Endometrium (tissue), 2 donors: ENCODE results near the gene ARID2.

Experiments used
- FAIRE-seq: peaks from 2 replicates; lab custom pipeline; 2012; peaks lifted over from hg19 to GRCh38; lab: Jason Lieb, UNC
- donor health status: control.
- donor health status: control.

ARID2 gene

DNA sequence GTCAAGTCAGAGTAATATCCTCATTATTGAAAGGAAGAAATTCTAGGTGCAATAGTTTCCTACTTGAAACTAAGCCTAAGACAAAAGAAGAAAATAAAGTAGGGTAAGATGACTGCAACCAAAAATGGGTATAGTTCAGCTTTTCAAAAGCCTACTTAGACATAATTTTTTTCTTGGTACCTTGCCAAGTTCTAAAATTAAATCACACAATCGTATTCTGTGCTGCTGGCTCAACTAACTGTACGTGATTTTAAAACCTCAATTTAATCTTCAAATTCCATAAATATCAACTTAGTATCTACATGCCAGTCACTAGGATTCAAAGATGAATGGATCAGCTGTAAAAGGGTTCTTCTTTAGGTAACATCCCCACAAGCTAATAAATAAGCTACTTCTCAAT lies 204.0 kb downstream of the ARID2 start:
- FAIRE-seq: no peak

DNA sequence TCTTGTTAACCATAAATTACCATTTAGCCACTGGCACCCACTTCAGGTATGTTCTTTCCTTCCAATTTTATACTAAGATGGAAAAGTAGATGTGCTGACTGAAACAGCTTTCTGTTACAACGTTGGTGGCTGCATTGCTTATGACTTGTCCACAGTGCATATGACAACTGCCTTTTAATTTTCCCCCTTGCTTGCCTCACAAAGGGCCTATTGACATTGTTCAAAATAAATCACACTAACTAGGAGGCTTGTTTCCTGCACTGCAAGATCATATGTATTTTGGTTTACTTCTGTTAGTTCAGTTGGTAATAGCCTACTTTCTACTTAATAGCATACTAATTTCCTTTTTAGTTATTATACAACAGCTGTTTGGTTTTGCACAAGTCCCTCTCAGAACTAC lies 205.4 kb downstream of the ARID2 start:
- FAIRE-seq: no peak

DNA sequence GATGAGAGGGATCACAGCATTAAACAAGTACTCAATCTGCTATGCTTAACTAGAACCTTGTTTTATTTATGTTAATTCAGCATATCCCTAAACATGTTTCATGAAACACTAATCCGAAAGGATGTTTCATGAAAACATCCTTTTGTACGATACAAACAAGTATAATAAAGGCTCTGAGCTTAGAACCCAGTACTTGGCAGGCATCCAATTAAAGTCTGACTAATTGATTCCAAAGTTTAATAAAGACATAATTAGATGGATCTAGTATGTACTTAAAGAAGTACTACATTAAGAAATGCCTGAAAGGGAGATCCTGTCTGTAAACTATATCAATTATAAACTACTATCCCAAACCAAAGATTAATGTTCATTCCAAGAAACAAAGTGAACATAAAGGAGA lies 209.1 kb downstream of the ARID2 start:
- FAIRE-seq: no peak

DNA sequence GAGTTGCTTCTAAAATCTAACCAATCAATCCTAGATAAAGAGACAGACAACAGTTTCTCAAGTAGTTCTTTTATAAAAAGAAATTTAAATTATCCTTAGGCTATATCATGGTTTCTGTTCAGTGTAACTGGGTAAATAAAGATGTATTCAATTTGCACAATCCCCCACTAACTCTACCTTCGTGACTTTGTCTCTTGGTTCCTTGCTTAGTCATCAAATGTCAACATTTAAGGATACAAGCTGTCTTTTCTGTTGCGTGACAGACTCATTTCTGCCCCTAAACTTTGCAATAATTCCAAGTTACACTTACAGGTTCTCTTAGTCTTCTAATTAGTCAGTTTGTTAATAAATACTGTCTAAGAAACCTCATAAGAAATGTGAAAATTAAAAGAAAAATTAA lies 210.3 kb downstream of the ARID2 start:
- no peak for FAIRE-seq

DNA sequence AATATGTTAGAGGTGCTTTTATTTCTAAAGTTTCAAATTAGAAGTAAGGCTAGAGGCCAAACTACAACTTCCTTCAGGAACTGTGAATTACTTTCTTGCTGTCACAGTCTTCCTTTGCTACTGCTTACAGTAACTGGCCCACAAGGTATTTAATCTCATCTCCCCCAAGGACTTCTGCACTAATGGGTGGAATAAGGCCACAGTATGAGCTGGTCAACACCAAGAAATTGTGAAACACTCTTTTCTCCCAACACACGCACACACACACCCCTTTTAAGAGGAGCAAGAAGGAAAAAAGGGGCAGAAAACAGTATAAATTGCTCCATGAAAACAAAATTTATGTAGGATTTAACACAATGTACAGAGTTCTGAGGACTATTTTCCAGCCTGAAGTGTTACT lies 215.3 kb downstream of the ARID2 start:
- FAIRE-seq: no peak

DNA sequence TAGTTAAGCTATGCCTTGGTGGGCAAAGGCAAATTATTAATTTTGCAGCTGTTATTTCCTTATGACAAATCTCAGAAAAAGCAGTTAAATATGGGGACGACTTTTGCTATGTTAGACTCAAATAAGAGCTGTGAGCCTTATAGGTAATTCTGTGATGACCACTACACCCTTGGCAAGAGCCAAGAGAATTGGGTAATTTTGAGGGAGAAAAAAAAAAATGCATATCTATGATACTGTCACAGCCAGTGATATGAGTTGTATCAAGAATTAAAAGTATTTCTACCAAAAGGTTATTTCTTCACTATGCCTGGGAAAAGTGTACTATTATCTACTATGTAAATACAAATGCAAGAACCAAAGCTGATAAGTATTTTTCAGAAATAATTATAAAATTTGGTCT lies 216.9 kb downstream of the ARID2 start:
- no peak for FAIRE-seq

DNA sequence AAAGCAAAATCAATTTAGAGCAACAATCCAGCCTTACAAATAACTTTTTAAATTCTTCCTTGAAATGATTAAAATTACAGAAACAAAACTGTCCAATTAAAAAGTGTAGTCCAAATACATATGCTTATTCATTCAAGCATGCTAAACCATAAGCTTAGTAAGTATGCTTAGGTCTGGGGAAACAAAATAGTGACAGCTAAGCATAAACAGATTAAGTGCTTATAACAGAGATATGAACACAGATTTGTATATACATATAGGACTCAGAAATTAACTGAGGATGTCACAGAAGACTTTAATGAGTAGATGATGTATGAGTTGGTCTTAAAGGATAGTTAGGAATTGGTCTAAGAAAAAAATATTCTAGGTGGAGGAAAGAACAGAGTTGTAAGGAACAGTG lies 219.0 kb downstream of the ARID2 start:
- no peak for FAIRE-seq
